HEK293 (cell line): Measurements from ENCODE around the gene MPPED2.

ENCODE experiments used
- CTCF ChIA-PET: fragments of 350-600 bp; formaldehyde crosslinking; extraction: SDS; loops from one replicate; lab custom pipeline; 2021; ENCODE audit warnings: antibody characterized with exemption; lab: Yijun Ruan, JAX
- POLR2A ChIA-PET: fragments of 300-600 bp; formaldehyde crosslinking; extraction: SDS; loops from one replicate; lab custom pipeline; 2020; ENCODE audit warnings: antibody characterized with exemption, inconsistent platforms; lab: Yijun Ruan, JAX
- H3K27ac ChIP-seq: fragments of 200-500 bp; sonication (Bioruptor generic); 2 replicates; pipeline ENCODE4 v1.5.1; 2014; ENCODE audit warnings: low read depth, low read length, control low read depth, inconsistent platforms; ENCODE audit errors: extremely low read depth
- H3K36me3 ChIP-seq, 2 experiments: fragments of 200-500 bp in 1 of 2; sonication (Bioruptor generic) in 1 of 2; 1 replicate in 1 of 2; 2 replicates in 1 of 2; pipeline ENCODE4 v1.5.1; 2014 to 2017; ENCODE audit warnings: inconsistent platforms in 2 of 2, low read length in 2 of 2; ENCODE audit not compliant: control insufficient read depth in 2 of 2, insufficient read depth in 1 of 2
- H3K4me1 ChIP-seq: fragments of 200-500 bp; sonication (Bioruptor generic); 2 replicates; pipeline ENCODE4 v1.5.1; 2014; ENCODE audit warnings: mild to moderate bottlenecking, low read length, inconsistent platforms; ENCODE audit not compliant: control insufficient read depth, insufficient read depth
- H3K4me3 ChIP-seq: 2 replicates; pipeline ENCODE4 v1.5.1; 2011; ENCODE audit warnings: low read depth, mild to moderate bottlenecking, control low read depth, low read length, moderate library complexity
- H3K9me3 ChIP-seq: fragments of 200-500 bp; sonication (Bioruptor generic); 2 replicates; pipeline ENCODE4 v1.5.1; 2014; ENCODE audit warnings: low read depth, low read length, inconsistent platforms; ENCODE audit not compliant: control insufficient read depth, insufficient read depth
- BCL11B ChIP-seq: fragments of 450-650 bp; formaldehyde crosslinking; IDR thresholded peaks from 2 replicates; pipeline ENCODE4 v1.5.1; 2016; ENCODE audit warnings: low read depth, missing biosample characterization, missing genetic modification characterization
- KLF9 ChIP-seq: fragments of 450-650 bp; formaldehyde crosslinking; IDR thresholded peaks from 2 replicates; pipeline ENCODE4 v1.5.1; 2016; ENCODE audit warnings: missing biosample characterization, missing genetic modification characterization, low read depth
- RBAK ChIP-seq: fragments of 450-650 bp; formaldehyde crosslinking; IDR thresholded peaks from 2 replicates; pipeline ENCODE4 v1.5.1; 2016; ENCODE audit warnings: missing biosample characterization, missing genetic modification characterization
- SCRT2 ChIP-seq: fragments of 450-650 bp; formaldehyde crosslinking; IDR thresholded peaks from 2 replicates; pipeline ENCODE4 v1.5.1; 2016; ENCODE audit warnings: missing biosample characterization, missing genetic modification characterization
- ZEB2 ChIP-seq: fragments of 450-650 bp; formaldehyde crosslinking; IDR thresholded peaks from 2 replicates; pipeline ENCODE4 v1.5.1; 2016; ENCODE audit warnings: missing biosample characterization, missing genetic modification characterization
- ZIC2 ChIP-seq: fragments of 450-650 bp; formaldehyde crosslinking; IDR thresholded peaks from 2 replicates; pipeline ENCODE4 v1.5.1; 2016; ENCODE audit warnings: missing biosample characterization, missing genetic modification characterization
- ZNF202 ChIP-seq: fragments of 450-650 bp; formaldehyde crosslinking; IDR thresholded peaks from 2 replicates; pipeline ENCODE4 v1.5.1; 2016; ENCODE audit warnings: missing biosample characterization, missing genetic modification characterization, borderline replicate concordance
- ZNF248 ChIP-seq: fragments of 450-650 bp; formaldehyde crosslinking; IDR thresholded peaks from 2 replicates; pipeline ENCODE4 v1.5.1; 2017; ENCODE audit warnings: missing biosample characterization, missing genetic modification characterization
- ZNF501 ChIP-seq: fragments of 450-650 bp; formaldehyde crosslinking; IDR thresholded peaks from 2 replicates; pipeline ENCODE4 v1.5.1; 2016; ENCODE audit warnings: missing biosample characterization, missing genetic modification characterization
- ZNF529 ChIP-seq: fragments of 450-650 bp; formaldehyde crosslinking; IDR thresholded peaks from 2 replicates; pipeline ENCODE4 v1.5.1; 2017; ENCODE audit warnings: missing genetic modification characterization, missing biosample characterization; ENCODE audit not compliant: insufficient replicate concordance
- ZNF560 ChIP-seq: fragments of 450-650 bp; formaldehyde crosslinking; IDR thresholded peaks from 2 replicates; pipeline ENCODE4 v1.5.1; 2017; ENCODE audit warnings: missing biosample characterization, missing genetic modification characterization, borderline replicate concordance
- ZNF571 ChIP-seq: fragments of 450-650 bp; formaldehyde crosslinking; IDR thresholded peaks from 2 replicates; pipeline ENCODE4 v1.5.0; 2017; ENCODE audit warnings: missing biosample characterization, missing genetic modification characterization
- ZNF600 ChIP-seq: fragments of 450-650 bp; formaldehyde crosslinking; IDR thresholded peaks from 2 replicates; pipeline ENCODE4 v1.5.1; 2016; ENCODE audit warnings: missing biosample characterization, missing genetic modification characterization
- ZNF626 ChIP-seq: fragments of 450-650 bp; sonication (Bioruptor Pico); formaldehyde crosslinking; IDR thresholded peaks from 2 replicates; pipeline ENCODE4 v1.5.1; 2018; ENCODE audit warnings: missing biosample characterization, missing genetic modification characterization, inconsistent platforms
- ZNF701 ChIP-seq: fragments of 450-650 bp; formaldehyde crosslinking; IDR thresholded peaks from 2 replicates; pipeline ENCODE4 v1.5.1; 2016; ENCODE audit warnings: missing biosample characterization, missing genetic modification characterization
- ZNF776 ChIP-seq: fragments of 450-650 bp; formaldehyde crosslinking; IDR thresholded peaks from 2 replicates; pipeline ENCODE4 v1.5.0; 2017; ENCODE audit warnings: missing biosample characterization, missing genetic modification characterization, borderline replicate concordance
- ZNF791 ChIP-seq: fragments of 450-650 bp; formaldehyde crosslinking; IDR thresholded peaks from 2 replicates; pipeline ENCODE4 v1.5.1; 2016; ENCODE audit warnings: missing biosample characterization, missing genetic modification characterization
- ZSCAN30 ChIP-seq: fragments of 450-650 bp; IDR thresholded peaks from 2 replicates; pipeline ENCODE4 v1.5.1; 2018; ENCODE audit warnings: missing biosample characterization, mild to moderate bottlenecking, missing genetic modification characterization, moderate library complexity
- TF ChIP-seq, protein P1 (sequence below): fragments of 450-650 bp; formaldehyde crosslinking; IDR thresholded peaks from 2 replicates; pipeline ENCODE4 v1.5.1; 2016; ENCODE audit warnings: missing biosample characterization, missing genetic modification characterization
- TF ChIP-seq, protein P2 (sequence below): fragments of 450-650 bp; formaldehyde crosslinking; IDR thresholded peaks from 2 replicates; pipeline ENCODE4 v1.5.1; 2016; ENCODE audit warnings: missing biosample characterization, missing genetic modification characterization
- TF ChIP-seq, protein P3 (sequence below): fragments of 450-650 bp; formaldehyde crosslinking; IDR thresholded peaks from 2 replicates; pipeline ENCODE4 v1.5.1; 2016; ENCODE audit warnings: missing biosample characterization, missing genetic modification characterization
- TF ChIP-seq, protein P4 (sequence below): fragments of 450-650 bp; formaldehyde crosslinking; IDR thresholded peaks from 2 replicates; pipeline ENCODE4 v1.5.1; 2017; ENCODE audit warnings: missing biosample characterization, missing genetic modification characterization
- TF ChIP-seq, protein P5 (sequence below): fragments of 450-650 bp; formaldehyde crosslinking; IDR thresholded peaks from 2 replicates; pipeline ENCODE4 v1.5.1; 2016; ENCODE audit warnings: missing biosample characterization, missing genetic modification characterization
- TF ChIP-seq, protein P6 (sequence below): fragments of 450-650 bp; formaldehyde crosslinking; IDR thresholded peaks from 2 replicates; pipeline ENCODE4 v1.5.1; 2016; ENCODE audit warnings: missing biosample characterization, missing genetic modification characterization

Gene MPPED2

DNA sequence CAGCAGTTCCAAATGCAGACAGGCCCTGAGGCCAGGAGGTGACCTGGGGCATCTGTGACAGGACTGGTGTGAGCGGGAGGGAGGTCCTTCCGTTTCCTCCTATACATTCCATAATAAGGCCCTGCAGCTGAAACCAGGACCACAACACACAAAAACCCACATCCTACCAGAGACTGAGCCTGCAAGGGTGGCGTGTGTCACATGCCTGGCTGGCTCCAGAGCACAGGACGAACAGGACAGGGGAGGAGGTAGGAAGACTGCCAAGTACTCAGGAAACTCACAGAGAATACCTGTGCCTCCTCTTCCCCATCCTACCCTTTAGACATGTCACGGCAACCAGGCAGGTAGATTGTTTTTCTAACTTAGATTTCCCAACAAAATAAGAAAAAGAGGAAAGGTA, 159.4 kb downstream of the MPPED2 start (continued):
- TF ChIP-seq ZNF202 (tag by site-specific recombination): no peak
- no peak for TF ChIP-seq ZNF600 (tag by site-specific recombination)
- TF ChIP-seq, protein P1, sequence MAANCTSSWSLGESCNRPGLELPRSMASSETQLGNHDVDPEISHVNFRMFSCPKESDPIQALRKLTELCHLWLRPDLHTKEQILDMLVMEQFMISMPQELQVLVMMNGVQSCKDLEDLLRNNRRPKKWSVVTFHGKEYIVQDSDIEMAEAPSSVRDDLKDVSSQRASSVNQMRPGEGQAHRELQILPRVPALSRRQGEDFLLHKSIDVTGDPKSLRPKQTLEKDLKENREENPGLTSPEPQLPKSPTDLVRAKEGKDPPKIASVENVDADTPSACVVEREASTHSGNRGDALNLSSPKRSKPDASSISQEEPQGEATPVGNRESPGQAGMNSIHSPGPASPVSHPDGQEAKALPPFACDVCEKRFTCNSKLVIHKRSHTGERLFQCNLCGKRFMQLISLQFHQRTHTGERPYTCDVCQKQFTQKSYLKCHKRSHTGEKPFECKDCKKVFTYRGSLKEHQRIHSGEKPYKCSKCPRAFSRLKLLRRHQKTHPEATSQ (tag by site-specific recombination): no peak
- TF ChIP-seq ZEB2 (tag by site-specific recombination): no peak
- TF ChIP-seq, protein P2, sequence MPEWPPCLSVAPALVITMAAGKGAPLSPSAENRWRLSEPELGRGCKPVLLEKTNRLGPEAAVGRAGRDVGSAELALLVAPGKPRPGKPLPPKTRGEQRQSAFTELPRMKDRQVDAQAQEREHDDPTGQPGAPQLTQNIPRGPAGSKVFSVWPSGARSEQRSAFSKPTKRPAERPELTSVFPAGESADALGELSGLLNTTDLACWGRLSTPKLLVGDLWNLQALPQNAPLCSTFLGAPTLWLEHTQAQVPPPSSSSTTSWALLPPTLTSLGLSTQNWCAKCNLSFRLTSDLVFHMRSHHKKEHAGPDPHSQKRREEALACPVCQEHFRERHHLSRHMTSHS (tag by site-specific recombination): no peak

DNA sequence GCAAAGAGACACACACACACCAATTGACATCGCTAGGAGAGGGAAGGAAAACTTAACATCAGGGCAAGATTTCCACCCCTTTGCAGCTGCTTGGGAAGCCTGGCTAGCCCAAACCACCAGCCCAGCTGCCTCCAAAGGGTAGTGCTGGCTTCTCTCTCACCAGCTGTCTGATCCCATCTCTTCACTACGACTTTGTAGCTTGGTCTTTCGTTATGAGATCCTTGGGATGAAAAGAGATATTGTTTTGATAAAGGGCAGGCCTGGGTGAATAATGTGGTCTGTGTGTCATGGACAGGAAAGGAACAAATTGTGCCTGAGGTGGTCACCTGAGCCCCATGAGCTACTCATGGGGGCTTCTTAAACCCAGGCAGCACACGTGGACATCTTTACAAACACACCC, 161.3 kb downstream of the MPPED2 start:
- Histone ChIP-seq H3K36me3 (no peaks in the 10 kb centered on the region), H3K4me3 (no peak overlapping the region), H3K27ac (no peak overlapping the region), H3K9me3 (no peaks in the 10 kb centered on the region), H3K4me1 (no peaks in the 10 kb centered on the region)
- no peak for TF ChIP-seq ZSCAN30 (tag by site-specific recombination)
- no peak for TF ChIP-seq RBAK (tag by site-specific recombination)
- TF ChIP-seq ZNF701 (tag by site-specific recombination): no peak
- no peak for TF ChIP-seq ZNF571 (tag by site-specific recombination)
- TF ChIP-seq KLF9 (tag by site-specific recombination): no peak
- TF ChIP-seq BCL11B: no peak
- TF ChIP-seq SCRT2 (tag by site-specific recombination): no peak
- no peak for TF ChIP-seq ZNF248
- TF ChIP-seq ZNF202 (tag by site-specific recombination): no peak
- TF ChIP-seq, protein P3, sequence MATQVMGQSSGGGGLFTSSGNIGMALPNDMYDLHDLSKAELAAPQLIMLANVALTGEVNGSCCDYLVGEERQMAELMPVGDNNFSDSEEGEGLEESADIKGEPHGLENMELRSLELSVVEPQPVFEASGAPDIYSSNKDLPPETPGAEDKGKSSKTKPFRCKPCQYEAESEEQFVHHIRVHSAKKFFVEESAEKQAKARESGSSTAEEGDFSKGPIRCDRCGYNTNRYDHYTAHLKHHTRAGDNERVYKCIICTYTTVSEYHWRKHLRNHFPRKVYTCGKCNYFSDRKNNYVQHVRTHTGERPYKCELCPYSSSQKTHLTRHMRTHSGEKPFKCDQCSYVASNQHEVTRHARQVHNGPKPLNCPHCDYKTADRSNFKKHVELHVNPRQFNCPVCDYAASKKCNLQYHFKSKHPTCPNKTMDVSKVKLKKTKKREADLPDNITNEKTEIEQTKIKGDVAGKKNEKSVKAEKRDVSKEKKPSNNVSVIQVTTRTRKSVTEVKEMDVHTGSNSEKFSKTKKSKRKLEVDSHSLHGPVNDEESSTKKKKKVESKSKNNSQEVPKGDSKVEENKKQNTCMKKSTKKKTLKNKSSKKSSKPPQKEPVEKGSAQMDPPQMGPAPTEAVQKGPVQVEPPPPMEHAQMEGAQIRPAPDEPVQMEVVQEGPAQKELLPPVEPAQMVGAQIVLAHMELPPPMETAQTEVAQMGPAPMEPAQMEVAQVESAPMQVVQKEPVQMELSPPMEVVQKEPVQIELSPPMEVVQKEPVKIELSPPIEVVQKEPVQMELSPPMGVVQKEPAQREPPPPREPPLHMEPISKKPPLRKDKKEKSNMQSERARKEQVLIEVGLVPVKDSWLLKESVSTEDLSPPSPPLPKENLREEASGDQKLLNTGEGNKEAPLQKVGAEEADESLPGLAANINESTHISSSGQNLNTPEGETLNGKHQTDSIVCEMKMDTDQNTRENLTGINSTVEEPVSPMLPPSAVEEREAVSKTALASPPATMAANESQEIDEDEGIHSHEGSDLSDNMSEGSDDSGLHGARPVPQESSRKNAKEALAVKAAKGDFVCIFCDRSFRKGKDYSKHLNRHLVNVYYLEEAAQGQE (tag by site-specific recombination): no peak
- POLR2A ChIA-PET: no interaction called here
- CTCF ChIA-PET: no interaction called here

DNA sequence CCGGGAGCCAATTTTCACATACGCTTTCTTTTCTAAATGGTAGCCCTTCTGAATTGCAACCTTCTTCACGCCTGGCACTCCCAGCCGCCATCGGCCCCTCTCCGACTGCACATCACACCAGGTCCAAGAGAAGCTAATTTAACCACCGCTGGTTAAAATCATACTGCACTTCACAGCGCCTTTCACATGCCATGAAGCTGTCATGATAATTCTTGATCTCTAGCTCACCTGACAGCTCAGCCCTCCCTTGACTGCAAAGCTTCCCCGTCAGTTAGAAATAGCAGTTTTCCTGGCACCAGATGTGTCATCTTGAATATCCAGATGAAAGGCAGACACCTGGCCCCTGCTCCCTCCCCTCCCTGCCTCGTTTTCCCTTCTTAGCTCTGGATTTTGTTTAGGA, 161.8 kb downstream of the MPPED2 start:
- Histone ChIP-seq H3K27ac (no peak overlapping the region), H3K4me3 (no peak overlapping the region), H3K4me1 (no peaks in the 10 kb centered on the region), H3K36me3 (no peaks in the 10 kb centered on the region), H3K9me3 (no peaks in the 10 kb centered on the region)
- POLR2A ChIA-PET: no interaction called here
- CTCF ChIA-PET: no interaction called here
- TF ChIP-seq ZNF529 (tag by site-specific recombination): no peak
- TF ChIP-seq, protein P4, sequence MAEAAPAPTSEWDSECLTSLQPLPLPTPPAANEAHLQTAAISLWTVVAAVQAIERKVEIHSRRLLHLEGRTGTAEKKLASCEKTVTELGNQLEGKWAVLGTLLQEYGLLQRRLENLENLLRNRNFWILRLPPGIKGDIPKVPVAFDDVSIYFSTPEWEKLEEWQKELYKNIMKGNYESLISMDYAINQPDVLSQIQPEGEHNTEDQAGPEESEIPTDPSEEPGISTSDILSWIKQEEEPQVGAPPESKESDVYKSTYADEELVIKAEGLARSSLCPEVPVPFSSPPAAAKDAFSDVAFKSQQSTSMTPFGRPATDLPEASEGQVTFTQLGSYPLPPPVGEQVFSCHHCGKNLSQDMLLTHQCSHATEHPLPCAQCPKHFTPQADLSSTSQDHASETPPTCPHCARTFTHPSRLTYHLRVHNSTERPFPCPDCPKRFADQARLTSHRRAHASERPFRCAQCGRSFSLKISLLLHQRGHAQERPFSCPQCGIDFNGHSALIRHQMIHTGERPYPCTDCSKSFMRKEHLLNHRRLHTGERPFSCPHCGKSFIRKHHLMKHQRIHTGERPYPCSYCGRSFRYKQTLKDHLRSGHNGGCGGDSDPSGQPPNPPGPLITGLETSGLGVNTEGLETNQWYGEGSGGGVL (tag by site-specific recombination): no peak
- no peak for TF ChIP-seq ZNF626 (tag by site-specific recombination)
- TF ChIP-seq ZNF560: no peak
- TF ChIP-seq, protein P5, sequence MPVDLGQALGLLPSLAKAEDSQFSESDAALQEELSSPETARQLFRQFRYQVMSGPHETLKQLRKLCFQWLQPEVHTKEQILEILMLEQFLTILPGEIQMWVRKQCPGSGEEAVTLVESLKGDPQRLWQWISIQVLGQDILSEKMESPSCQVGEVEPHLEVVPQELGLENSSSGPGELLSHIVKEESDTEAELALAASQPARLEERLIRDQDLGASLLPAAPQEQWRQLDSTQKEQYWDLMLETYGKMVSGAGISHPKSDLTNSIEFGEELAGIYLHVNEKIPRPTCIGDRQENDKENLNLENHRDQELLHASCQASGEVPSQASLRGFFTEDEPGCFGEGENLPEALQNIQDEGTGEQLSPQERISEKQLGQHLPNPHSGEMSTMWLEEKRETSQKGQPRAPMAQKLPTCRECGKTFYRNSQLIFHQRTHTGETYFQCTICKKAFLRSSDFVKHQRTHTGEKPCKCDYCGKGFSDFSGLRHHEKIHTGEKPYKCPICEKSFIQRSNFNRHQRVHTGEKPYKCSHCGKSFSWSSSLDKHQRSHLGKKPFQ: no peak
- TF ChIP-seq ZIC2 (tag by site-specific recombination): no peak
- no peak for TF ChIP-seq ZNF791 (tag by site-specific recombination)
- TF ChIP-seq, protein P6, sequence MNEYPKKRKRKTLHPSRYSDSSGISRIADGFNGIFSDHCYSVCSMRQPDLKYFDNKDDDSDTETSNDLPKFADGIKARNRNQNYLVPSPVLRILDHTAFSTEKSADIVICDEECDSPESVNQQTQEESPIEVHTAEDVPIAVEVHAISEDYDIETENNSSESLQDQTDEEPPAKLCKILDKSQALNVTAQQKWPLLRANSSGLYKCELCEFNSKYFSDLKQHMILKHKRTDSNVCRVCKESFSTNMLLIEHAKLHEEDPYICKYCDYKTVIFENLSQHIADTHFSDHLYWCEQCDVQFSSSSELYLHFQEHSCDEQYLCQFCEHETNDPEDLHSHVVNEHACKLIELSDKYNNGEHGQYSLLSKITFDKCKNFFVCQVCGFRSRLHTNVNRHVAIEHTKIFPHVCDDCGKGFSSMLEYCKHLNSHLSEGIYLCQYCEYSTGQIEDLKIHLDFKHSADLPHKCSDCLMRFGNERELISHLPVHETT (tag by site-specific recombination): no peak
- no peak for TF ChIP-seq ZNF776 (tag by site-specific recombination)
- no peak for TF ChIP-seq ZNF501 (tag by site-specific recombination)
